MCF 10A (cell line): ENCODE results near the gene ADGB. TPM values are rescaled to one million over a fixed set of nuclear protein-coding genes. Genes with fewer than 3 reads are reported as not detected.

ENCODE experiments used
- BruUV-seq: library from RNA; stranded (reverse); fragments of 400-500 nt; replicated peaks from 2 replicates; lab custom pipeline; 2021; lab: Mats Ljungman, UMichigan
- CTCF ChIA-PET: fragments of 300-600 bp; sonication (Branson Sonifier 250); formaldehyde crosslinking; extraction: SDS; loops from one replicate; lab custom pipeline; 2021; ENCODE audit warnings: antibody characterized with exemption, inconsistent platforms; lab: Yijun Ruan, JAX
- POLR2A ChIA-PET: fragments of 300-600, 350-650 bp; sonication (Branson Sonifier 250); formaldehyde crosslinking; extraction: SDS; loops from one replicate; lab custom pipeline; 2020; ENCODE audit warnings: antibody characterized with exemption, inconsistent platforms; lab: Yijun Ruan, JAX
- DNase-seq: peaks from one replicate; pipeline ENCODE4 v3.0.0-alpha.2; 2018; ENCODE audit not compliant: unreplicated experiment
- H3K27ac Mint-ChIP-seq: one replicate; pipeline ENCODE4 v1.8.0; 2022; ENCODE audit warnings: mild to moderate bottlenecking, low read depth, mixed read lengths; ENCODE audit not compliant: unreplicated experiment
- H3K27me3 Mint-ChIP-seq: one replicate; pipeline ENCODE4 v1.8.0; 2022; ENCODE audit warnings: mixed read lengths; ENCODE audit not compliant: insufficient read depth, unreplicated experiment
- H3K36me3 Mint-ChIP-seq: one replicate; pipeline ENCODE4 v1.8.0; 2022; ENCODE audit warnings: mild to moderate bottlenecking, moderate library complexity, mixed read lengths; ENCODE audit not compliant: insufficient read depth, unreplicated experiment
- H3K4me1 Mint-ChIP-seq: one replicate; pipeline ENCODE4 v1.8.0; 2022; ENCODE audit warnings: mixed read lengths; ENCODE audit not compliant: insufficient read depth, unreplicated experiment
- H3K4me3 Mint-ChIP-seq: one replicate; pipeline ENCODE4 v1.8.0; 2022; ENCODE audit warnings: mild to moderate bottlenecking, moderate library complexity, mixed read lengths; ENCODE audit not compliant: unreplicated experiment
- H3K9me3 Mint-ChIP-seq: one replicate; pipeline ENCODE4 v1.8.0; 2022; ENCODE audit warnings: mixed read lengths; ENCODE audit not compliant: unreplicated experiment
- intact Hi-C: fragments of 100-400 bp; cut with micrococcal nuclease; formaldehyde crosslinking; loops from 2 replicates; pipeline ENCODE4 v1.14.1; 2022
- total RNA-seq: library from RNA; stranded (reverse); gene quantifications from 2 replicates; pipeline ENCODE4 v1.2.3, GENCODE V29; 2022
- TF ChIP-seq, protein P1 (sequence below): fragments of 200-600 bp; IDR thresholded peaks from one replicate; pipeline ENCODE4 v1.8.0; 2022; ENCODE audit warnings: antibody characterized with exemption, mild to moderate bottlenecking; ENCODE audit not compliant: unreplicated experiment

Gene ADGB
- total RNA-seq, 1 experiment from 2014 or later: not detected

DNA sequence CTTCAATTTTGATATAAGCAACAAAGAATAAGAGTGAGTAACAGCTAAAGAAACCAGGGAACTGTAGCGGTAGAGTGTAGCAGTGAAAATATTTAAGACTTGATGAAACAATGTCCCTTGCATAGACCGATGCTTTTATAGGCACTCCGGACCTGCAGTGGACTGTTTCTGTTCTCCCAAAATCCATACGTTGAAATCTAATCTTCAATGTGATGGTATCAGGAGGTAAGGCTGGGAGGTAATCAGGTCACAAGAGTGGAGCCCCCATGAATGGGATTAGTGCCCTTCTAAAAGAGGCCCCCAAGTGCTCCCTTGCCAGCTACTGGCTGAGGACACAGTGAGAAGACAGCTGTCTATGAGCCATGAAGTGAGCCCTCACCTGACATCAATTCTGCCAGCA is 260.4 kb downstream of the ADGB start:
- CTCF ChIA-PET: interaction anchor here (0.6 to 1.0 kb wide), 2 partner anchors 384 to 424 kb away, joined by 3 read pairs; no protein-coding TSS in a partner anchor
- H3K27ac Mint-ChIP-seq: no peak overlapping the region
- POLR2A ChIA-PET: interaction anchor here (1.4 kb wide), 1 partner anchor 11 kb away, joined by 5 read pairs; no protein-coding TSS in a partner anchor
- no peak overlapping the region for H3K4me3 Mint-ChIP-seq
- no peaks in the 10 kb centered on the region for H3K36me3 Mint-ChIP-seq
- no peaks in the 10 kb centered on the region for H3K27me3 Mint-ChIP-seq
- DNase-seq: no peak
- TF ChIP-seq, protein P1, sequence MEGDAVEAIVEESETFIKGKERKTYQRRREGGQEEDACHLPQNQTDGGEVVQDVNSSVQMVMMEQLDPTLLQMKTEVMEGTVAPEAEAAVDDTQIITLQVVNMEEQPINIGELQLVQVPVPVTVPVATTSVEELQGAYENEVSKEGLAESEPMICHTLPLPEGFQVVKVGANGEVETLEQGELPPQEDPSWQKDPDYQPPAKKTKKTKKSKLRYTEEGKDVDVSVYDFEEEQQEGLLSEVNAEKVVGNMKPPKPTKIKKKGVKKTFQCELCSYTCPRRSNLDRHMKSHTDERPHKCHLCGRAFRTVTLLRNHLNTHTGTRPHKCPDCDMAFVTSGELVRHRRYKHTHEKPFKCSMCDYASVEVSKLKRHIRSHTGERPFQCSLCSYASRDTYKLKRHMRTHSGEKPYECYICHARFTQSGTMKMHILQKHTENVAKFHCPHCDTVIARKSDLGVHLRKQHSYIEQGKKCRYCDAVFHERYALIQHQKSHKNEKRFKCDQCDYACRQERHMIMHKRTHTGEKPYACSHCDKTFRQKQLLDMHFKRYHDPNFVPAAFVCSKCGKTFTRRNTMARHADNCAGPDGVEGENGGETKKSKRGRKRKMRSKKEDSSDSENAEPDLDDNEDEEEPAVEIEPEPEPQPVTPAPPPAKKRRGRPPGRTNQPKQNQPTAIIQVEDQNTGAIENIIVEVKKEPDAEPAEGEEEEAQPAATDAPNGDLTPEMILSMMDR: no peak
- H3K9me3 Mint-ChIP-seq: no peaks in the 10 kb centered on the region
- BruUV-seq: no TSS peak
- intact Hi-C loops: loop anchor here (5.0 kb wide), 2 partner anchors 363 to 648 kb away; partner anchors contain the start of gene SAMD5
- no peaks in the 10 kb centered on the region for H3K4me1 Mint-ChIP-seq

DNA sequence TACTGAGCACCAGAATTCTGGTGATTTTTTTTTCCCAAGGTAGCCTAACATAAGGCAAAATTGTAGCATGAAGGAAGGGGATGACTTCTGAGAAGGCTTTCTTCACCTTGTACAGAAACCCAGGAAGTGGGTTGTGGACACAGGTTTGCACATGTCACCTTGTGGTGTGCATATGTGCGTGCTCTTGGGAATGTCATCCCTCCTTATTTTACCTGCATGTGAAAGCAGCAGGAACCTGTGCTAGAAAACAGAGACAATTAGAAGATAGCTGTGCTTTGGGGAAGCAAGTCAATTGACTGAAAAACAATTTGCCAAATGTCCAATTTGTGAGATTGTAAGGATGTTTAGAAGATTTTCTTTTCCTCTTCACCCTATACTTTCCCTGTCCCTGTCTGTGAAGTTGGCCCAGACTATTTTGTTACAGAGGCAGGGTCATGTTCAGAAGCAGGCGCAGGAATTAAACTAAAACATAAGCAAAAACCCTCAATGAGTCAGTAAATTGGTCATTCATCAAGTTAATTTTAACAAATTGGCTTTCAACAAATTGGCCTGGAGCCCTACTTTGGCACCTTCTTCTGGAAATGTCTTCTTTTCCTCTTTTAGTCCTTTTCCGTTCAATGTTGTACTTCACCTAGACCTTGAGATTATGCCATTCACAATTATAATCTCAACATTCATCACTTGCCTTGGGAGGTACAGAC is 261.2 kb downstream of the ADGB start:
- no peak overlapping the region for H3K27ac Mint-ChIP-seq
- BruUV-seq: no TSS peak
- TF ChIP-seq, protein P1: no peak
- intact Hi-C loops: loop anchor here (5.0 kb wide), 2 partner anchors 362 to 647 kb away; partner anchors contain the start of gene SAMD5
- ChIA-PET CTCF (interaction anchor here (0.6 to 1.0 kb wide), 2 partner anchors 383 to 424 kb away, joined by 3 read pairs; no protein-coding TSS in a partner anchor), POLR2A (no interaction called here)
- no peak overlapping the region for H3K4me3 Mint-ChIP-seq
- H3K27me3 Mint-ChIP-seq: no peaks in the 10 kb centered on the region
- no peaks in the 10 kb centered on the region for H3K36me3 Mint-ChIP-seq
- H3K4me1 Mint-ChIP-seq: no peaks in the 10 kb centered on the region
- H3K9me3 Mint-ChIP-seq: no peaks in the 10 kb centered on the region
- no peak for DNase-seq

DNA sequence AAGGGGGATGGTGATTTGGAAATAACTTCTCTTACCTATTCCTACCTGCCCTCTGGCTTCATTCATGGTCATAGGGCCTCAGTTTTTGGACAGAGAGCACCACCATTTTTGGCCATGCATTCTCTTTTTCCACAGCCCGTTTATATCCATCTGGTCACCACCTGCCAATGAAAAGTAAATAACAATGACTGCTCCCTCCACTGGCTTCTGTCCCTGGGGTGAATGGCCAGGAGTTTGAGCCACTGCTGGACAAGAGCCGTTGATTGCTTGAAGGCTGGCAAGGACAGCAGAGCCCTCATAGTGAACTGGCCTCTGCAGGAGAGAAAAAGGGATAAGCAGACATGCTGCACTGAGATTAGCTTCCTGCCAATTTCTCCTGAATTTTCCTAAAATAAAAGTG is 261.8 kb downstream of the ADGB start:
- no peak for DNase-seq
- Mint-ChIP-seq H3K4me1 (no peaks in the 10 kb centered on the region), H3K9me3 (no peaks in the 10 kb centered on the region), H3K27me3 (no peaks in the 10 kb centered on the region), H3K36me3 (no peaks in the 10 kb centered on the region), H3K4me3 (no peak overlapping the region), H3K27ac (no peak overlapping the region)
- ChIA-PET POLR2A (no interaction called here), CTCF (no interaction called here)
- intact Hi-C loops: no loop called here
- BruUV-seq: no TSS peak
- TF ChIP-seq, protein P1: no peak

DNA sequence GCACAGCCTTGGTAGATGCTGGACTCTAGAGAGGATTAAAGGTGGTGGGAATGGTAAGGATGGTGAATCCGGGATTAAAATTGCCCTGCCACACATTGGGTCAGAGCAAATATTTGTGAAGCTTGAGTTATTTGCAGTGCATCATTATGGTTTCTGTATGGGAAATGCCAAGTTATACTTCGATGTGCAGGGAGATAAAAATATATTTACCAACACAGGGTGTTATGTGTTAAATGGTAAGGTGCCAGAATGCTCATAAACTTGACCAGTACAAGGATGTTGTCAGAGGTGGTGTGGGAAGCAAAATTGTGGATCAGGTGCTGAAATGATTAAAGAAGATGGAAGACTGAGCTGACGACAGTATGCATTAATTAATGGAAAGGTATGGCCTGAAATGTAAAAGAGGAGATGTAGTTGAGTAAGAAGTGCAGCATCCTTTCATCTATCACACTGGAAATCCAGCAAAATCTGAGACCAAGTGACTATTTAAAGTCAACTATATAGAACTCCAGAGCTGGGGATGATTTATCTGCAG is 262.3 kb downstream of the ADGB start:
- POLR2A ChIA-PET: no interaction called here
- BruUV-seq: no TSS peak
- TF ChIP-seq, protein P1: no peak
- CTCF ChIA-PET: no interaction called here
- no peaks in the 10 kb centered on the region for H3K36me3 Mint-ChIP-seq
- no peak overlapping the region for H3K4me3 Mint-ChIP-seq
- no peaks in the 10 kb centered on the region for H3K27me3 Mint-ChIP-seq
- no peak overlapping the region for H3K27ac Mint-ChIP-seq
- H3K4me1 Mint-ChIP-seq: no peaks in the 10 kb centered on the region
- no peak for DNase-seq
- no peaks in the 10 kb centered on the region for H3K9me3 Mint-ChIP-seq
- intact Hi-C loops: no loop called here
